KMS-11 (cell line): Measurements from ENCODE around the gene CMIP.

Source experiments
- H2AFZ ChIP-seq: fragments of 200-600 bp; sonication (generic); 2 replicates; pipeline ENCODE4 v1.6.1; 2016; ENCODE audit warnings: antibody characterized with exemption, mixed run types, low read depth
- H3K27ac ChIP-seq: fragments of 200-600 bp; sonication (generic); 2 replicates; pipeline ENCODE4 v1.6.1; 2016; ENCODE audit warnings: mild to moderate bottlenecking, mixed run types
- H3K27me3 ChIP-seq: fragments of 200-600 bp; sonication (generic); 2 replicates; pipeline ENCODE4 v1.6.1; 2017; ENCODE audit warnings: mild to moderate bottlenecking, low read depth, mixed run types, moderate library complexity; ENCODE audit not compliant: insufficient read depth
- H3K36me3 ChIP-seq: fragments of 200-600 bp; sonication (generic); 2 replicates; pipeline ENCODE4 v1.6.1; 2017; ENCODE audit warnings: mild to moderate bottlenecking, mixed run types; ENCODE audit not compliant: insufficient read depth
- H3K4me1 ChIP-seq: fragments of 200-600 bp; sonication (generic); 2 replicates; pipeline ENCODE4 v1.6.1; 2016; ENCODE audit warnings: mild to moderate bottlenecking, low read depth, mixed run types; ENCODE audit not compliant: poor library complexity, severe bottlenecking
- H3K4me2 ChIP-seq: fragments of 200-600 bp; sonication (generic); 2 replicates; pipeline ENCODE4 v1.7.0; 2016; ENCODE audit warnings: mild to moderate bottlenecking, mixed run types
- H3K4me3 ChIP-seq: fragments of 200-600 bp; sonication (generic); IDR thresholded peaks from 2 replicates; pipeline ENCODE4 v1.6.1; 2017; ENCODE audit warnings: low read depth, low read length, mixed read lengths; ENCODE audit not compliant: insufficient read depth
- H3K79me2 ChIP-seq: fragments of 200-600 bp; sonication (generic); 2 replicates; pipeline ENCODE4 v1.6.1; 2016; ENCODE audit warnings: low read depth, mixed run types; ENCODE audit not compliant: insufficient read depth
- H3K9ac ChIP-seq: fragments of 200-600 bp; sonication (generic); 2 replicates; pipeline ENCODE4 v1.6.1; 2016; ENCODE audit warnings: mild to moderate bottlenecking, mixed run types
- H4K20me1 ChIP-seq: fragments of 200-600 bp; sonication (generic); 2 replicates; pipeline ENCODE4 v1.6.1; 2016; ENCODE audit warnings: mild to moderate bottlenecking, mixed run types; ENCODE audit not compliant: insufficient read depth
- CTCF ChIP-seq: fragments of 200-600 bp; sonication (generic); conservative IDR thresholded peaks from 2 replicates; pipeline ENCODE4 v1.6.1; 2017; ENCODE audit warnings: low read depth, mild to moderate bottlenecking, antibody characterized with exemption, low read length, moderate library complexity, mixed read lengths

The CMIP gene

GRCh38 chr16:81502396-81503070 lies 57.9 kb downstream of the CMIP start:
- H3K4me1 ChIP-seq = no peaks in the 10 kb centered on the region
- H3K36me3 ChIP-seq = no peaks in the 10 kb centered on the region
- peaks cover 9% of the 10 kb centered on the region; the same call in 1 of the 2 replicates for H4K20me1 ChIP-seq
- no peaks in the 10 kb centered on the region for H3K27me3 ChIP-seq
- H3K4me2 ChIP-seq = no peak overlapping the region
- no peak for TF ChIP-seq CTCF
- H2AFZ ChIP-seq = no peak overlapping the region
- H3K27ac ChIP-seq = no peak overlapping the region
- peaks cover 85% of the 10 kb centered on the region for H3K79me2 ChIP-seq
- H3K9ac ChIP-seq = no peak overlapping the region
- H3K4me3 ChIP-seq = no peak overlapping the region

GRCh38 chr16:81505011-81505661 lies 60.5 kb downstream of the CMIP start:
- Histone ChIP-seq H3K4me3 (no peak overlapping the region), H3K9ac (no peak overlapping the region), H4K20me1 (peaks cover 11% of the 10 kb centered on the region; the same call in 1 of the 2 replicates), H3K4me2 (no peak overlapping the region), H2AFZ (no peak overlapping the region), H3K36me3 (no peaks in the 10 kb centered on the region), H3K27me3 (no peaks in the 10 kb centered on the region), H3K27ac (no peak overlapping the region), H3K4me1 (no peaks in the 10 kb centered on the region), H3K79me2 (peaks cover 86% of the 10 kb centered on the region)
- TF ChIP-seq CTCF = no peak

- Histone ChIP-seq H3K79me2 (peaks cover 87% of the 10 kb centered on the region), H4K20me1 (peaks cover 13% of the 10 kb centered on the region; the same call in 1 of the 2 replicates)
Observed at GRCh38 chr16:81509404-81509803, 64.8 kb downstream of the CMIP start.

GRCh38 chr16:81510016-81510415 lies 65.4 kb downstream of the CMIP start:
- Histone ChIP-seq H3K4me2 (no peak overlapping the region), H3K9ac (no peak overlapping the region), H3K27me3 (no peaks in the 10 kb centered on the region), H3K79me2 (peaks cover 88% of the 10 kb centered on the region), H3K4me1 (peaks cover 4% of the 10 kb centered on the region), H3K4me3 (no peak overlapping the region), H3K27ac (no peak overlapping the region), H3K36me3 (0 out of 2 replicates have a peak, but pooled peaks cover 5% of the 10 kb centered on the region), H2AFZ (no peak overlapping the region), H4K20me1 (peaks cover 8% of the 10 kb centered on the region; the same call in 1 of the 2 replicates)
- no peak for TF ChIP-seq CTCF

More at GRCh38 chr16:81509404-81509803, 64.8 kb downstream of the CMIP start:
- no peak for TF ChIP-seq CTCF
- H2AFZ ChIP-seq = no peak overlapping the region
- H3K4me3 ChIP-seq = no peak overlapping the region
- H3K36me3 ChIP-seq = 0 out of 2 replicates have a peak, but pooled peaks cover 5% of the 10 kb centered on the region
- no peak overlapping the region for H3K9ac ChIP-seq
- H3K4me2 ChIP-seq = no peak overlapping the region
- H3K4me1 ChIP-seq = peaks cover 4% of the 10 kb centered on the region
- H3K27ac ChIP-seq = no peak overlapping the region
- no peaks in the 10 kb centered on the region for H3K27me3 ChIP-seq
